NT2/D1 (cell line): ENCODE data around the gene SLC38A10.

Experiments used
- SUZ12 ChIP-seq: IDR thresholded peaks from 2 replicates; pipeline ENCODE4 v1.6.1; 2011; ENCODE audit not compliant: insufficient read length, insufficient read depth; ENCODE audit errors: extremely low read depth
- ZNF274 ChIP-seq: IDR thresholded peaks from 2 replicates; pipeline ENCODE4 v1.6.1; 2011; ENCODE audit warnings: mild to moderate bottlenecking, low read depth, low read length

- TF ChIP-seq ZNF274 = no peak
- TF ChIP-seq SUZ12 = no peak
Measured at GRCh38 chr17:81223762-81224130, 71.4 kb downstream of the SLC38A10 start.
